Parathyroid adenoma (tissue), 2 donors: ENCODE results near the gene DUOXA2.

Experiments used
- H2AFZ ChIP-seq: fragments of 300-600 bp; sonication (generic); one replicate; pipeline ENCODE4 v1.7.0; 2017; ENCODE audit warnings: antibody characterized with exemption, mild to moderate bottlenecking
- H3K27ac ChIP-seq: fragments of 300-600 bp; sonication (generic); one replicate; pipeline ENCODE4 v1.7.0; 2017
- H3K27me3 ChIP-seq: fragments of 300-600 bp; sonication (generic); one replicate; pipeline ENCODE4 v1.7.0; 2017; ENCODE audit warnings: low read length; ENCODE audit not compliant: control insufficient read depth, insufficient read depth
- H3K36me3 ChIP-seq: fragments of 300-600 bp; sonication (generic); one replicate; pipeline ENCODE4 v1.7.0; 2017; ENCODE audit warnings: low read length; ENCODE audit not compliant: control insufficient read depth, insufficient read depth
- H3K4me1 ChIP-seq: fragments of 300-600 bp; sonication (generic); one replicate; pipeline ENCODE4 v1.7.0; 2017; ENCODE audit warnings: control low read depth
- H3K4me2 ChIP-seq: fragments of 300-600 bp; sonication (generic); one replicate; pipeline ENCODE4 v1.7.0; 2017; ENCODE audit warnings: low read length
- H3K4me3 ChIP-seq: fragments of 300-600 bp; sonication (generic); one replicate; pipeline ENCODE4 v1.7.0; 2017; ENCODE audit warnings: low read depth, low read length
- H3K79me2 ChIP-seq: fragments of 300-600 bp; sonication (generic); one replicate; pipeline ENCODE4 v1.7.0; 2017; ENCODE audit warnings: control low read depth
- H3K9ac ChIP-seq: fragments of 300-600 bp; sonication (generic); one replicate; pipeline ENCODE4 v1.7.0; 2017; ENCODE audit warnings: mild to moderate bottlenecking
- H3K9me3 ChIP-seq: fragments of 300-600 bp; sonication (generic); one replicate; pipeline ENCODE4 v1.7.0; 2017; ENCODE audit warnings: low read length; ENCODE audit not compliant: control insufficient read depth
- CTCF ChIP-seq: fragments of 300-600 bp; sonication (generic); IDR thresholded peaks from one replicate; pipeline ENCODE4 v1.7.0; 2017; ENCODE audit warnings: antibody characterized with exemption, mild to moderate bottlenecking
- donor health status: primary hyperparathyroidism.

Gene DUOXA2

GRCh38 chr15:45165536-45165935 lies 51.4 kb downstream of the DUOXA2 start:
- Histone ChIP-seq H3K79me2 (no peaks in the 10 kb centered on the region), H2AFZ (no peak overlapping the region), H3K9me3 (no peaks in the 10 kb centered on the region), H3K9ac (no peak overlapping the region), H3K4me1 (no peaks in the 10 kb centered on the region), H3K27me3 (no peaks in the 10 kb centered on the region), H3K27ac (no peak overlapping the region), H3K4me3 (no peak overlapping the region), H3K36me3 (no peaks in the 10 kb centered on the region), H3K4me2 (no peak overlapping the region)
- no peak for TF ChIP-seq CTCF

- no peaks in the 10 kb centered on the region for H3K9me3 ChIP-seq
- H3K79me2 ChIP-seq = no peaks in the 10 kb centered on the region
- H3K36me3 ChIP-seq = no peaks in the 10 kb centered on the region
- peak; percentile 58 for TF ChIP-seq CTCF
- peak overlapping the region; percentile 90 for H3K27ac ChIP-seq
- no peaks in the 10 kb centered on the region for H3K4me1 ChIP-seq
- H3K4me3 ChIP-seq = peak overlapping the region; percentile 63
- H2AFZ ChIP-seq = peak overlapping the region; percentile 93
- H3K9ac ChIP-seq = peak overlapping the region; percentile 46
- H3K27me3 ChIP-seq = no peaks in the 10 kb centered on the region
- peak overlapping the region; percentile 87 for H3K4me2 ChIP-seq
These were observed 52.9 kb downstream of the DUOXA2 start for GRCh38 chr15:45166834-45167630.

GRCh38 chr15:45167631-45168205 lies 53.6 kb downstream of the DUOXA2 start:
- Histone ChIP-seq H3K79me2 (no peaks in the 10 kb centered on the region), H3K36me3 (no peaks in the 10 kb centered on the region), H3K4me1 (no peaks in the 10 kb centered on the region), H3K9me3 (no peaks in the 10 kb centered on the region), H3K27me3 (no peaks in the 10 kb centered on the region), H3K27ac (peak overlapping the region; percentile 90), H2AFZ (peak overlapping the region; percentile 93), H3K4me3 (peak overlapping the region; percentile 63), H3K4me2 (peak overlapping the region; percentile 62), H3K9ac (no peak overlapping the region)
- TF ChIP-seq CTCF = no peak
